H1 (cell line): ENCODE results near the gene RITA1. TPM values are rescaled to one million over a fixed set of nuclear protein-coding genes. Genes with fewer than 3 reads are reported as not detected.

Source experiments
- CTCF ChIA-PET: fragments of 300-600 bp; sonication (Branson Sonifier 250); formaldehyde crosslinking; loops from one replicate; lab custom pipeline; 2021; ENCODE audit not compliant: partially characterized antibody; lab: Charles Lee
- POLR2A ChIA-PET: fragments of 300-600 bp; sonication (Branson Sonifier 250); formaldehyde crosslinking; loops from one replicate; lab custom pipeline; 2021; ENCODE audit warnings: inconsistent platforms; ENCODE audit not compliant: partially characterized antibody; lab: Charles Lee
- DNase-seq, 2 experiments: peaks; one replicate each; pipeline versions ENCODE4 v3.0.0 to v3.0.0-alpha.2; 2010 to 2022; ENCODE audit warnings: low spot score in 2 of 2, low read depth in 1 of 2, mixed read lengths in 1 of 2
- FAIRE-seq: peaks from 2 replicates; lab custom pipeline; 2011; peaks lifted over from hg19 to GRCh38; lab: Jason Lieb, UNC
- H2AFZ ChIP-seq: 2 replicates; pipeline ENCODE4 v1.8.1; 2012; ENCODE audit warnings: low read length, inconsistent platforms
- H2AK5ac ChIP-seq: 2 replicates; pipeline ENCODE4 v1.6.1; 2013; ENCODE audit warnings: low read depth, low read length
- H2BK120ac ChIP-seq: replicated peaks from 2 replicates; pipeline ENCODE3; 2013; ENCODE audit warnings: low read depth, low read length, inconsistent platforms
- H2BK12ac ChIP-seq: 2 replicates; pipeline ENCODE4 v1.6.1; 2013; ENCODE audit warnings: low read depth, low read length
- H2BK15ac ChIP-seq: 2 replicates; pipeline ENCODE4 v1.6.1; 2013; ENCODE audit warnings: low read length
- H2BK20ac ChIP-seq: 2 replicates; pipeline ENCODE4 v1.6.1; 2013; ENCODE audit warnings: low read length
- H2BK5ac ChIP-seq: 2 replicates; pipeline ENCODE4 v1.6.1; 2013; ENCODE audit warnings: low read depth, low read length
- H3K14ac ChIP-seq: 2 replicates; pipeline ENCODE4 v1.6.1; 2013; ENCODE audit warnings: inconsistent platforms; ENCODE audit not compliant: insufficient read length
- H3K18ac ChIP-seq: 2 replicates; pipeline ENCODE4 v1.6.1; 2013; ENCODE audit warnings: low read length; ENCODE audit errors: extremely low read depth
- H3K23ac ChIP-seq: 2 replicates; pipeline ENCODE4 v1.6.1; 2013; ENCODE audit warnings: inconsistent platforms; ENCODE audit not compliant: insufficient read length
- H3K23me2 ChIP-seq: 2 replicates; pipeline ENCODE4 v1.6.1; 2013; ENCODE audit warnings: low read depth, low read length
- H3K27ac ChIP-seq: 2 replicates; pipeline ENCODE4 v1.6.1; 2011; ENCODE audit warnings: low read depth, low read length, inconsistent platforms
- H3K27me3 ChIP-seq, 4 experiments: replicated peaks in 1 of 4; 1 replicate in 1 of 4; 2 replicates in 3 of 4; pipeline versions ENCODE4 v1.6.1 to v1.8.1; 2011 to 2013; ENCODE audit warnings: low read length in 3 of 4, mild to moderate bottlenecking in 3 of 4, inconsistent platforms in 2 of 4, mixed read lengths in 2 of 4, moderate library complexity in 1 of 4; ENCODE audit not compliant: control insufficient read depth in 3 of 4, insufficient read depth in 3 of 4; ENCODE audit errors: extremely low read depth in 1 of 4
- H3K36me3 ChIP-seq, 4 experiments: 2 replicates each; pipeline versions ENCODE4 v1.6.1 to v1.8.1; 2011 to 2013; ENCODE audit warnings: mild to moderate bottlenecking in 4 of 4, low read length in 3 of 4, moderate library complexity in 2 of 4, control low read depth in 1 of 4, inconsistent platforms in 1 of 4; ENCODE audit not compliant: insufficient read depth in 4 of 4, control insufficient read depth in 2 of 4
- H3K4ac ChIP-seq: replicated peaks from 2 replicates; pipeline ENCODE3; 2013; ENCODE audit warnings: low read length, low read depth, mixed read lengths, inconsistent platforms; ENCODE audit not compliant: insufficient read length
- H3K4me1 ChIP-seq, 4 experiments: replicated peaks in 1 of 4; 1 replicate in 1 of 4; 2 replicates in 3 of 4; pipeline versions ENCODE4 v1.6.1 to v1.8.1; 2011 to 2013; ENCODE audit warnings: low read length in 3 of 4, inconsistent platforms in 2 of 4, mixed read lengths in 1 of 4; ENCODE audit not compliant: insufficient read depth in 4 of 4, control insufficient read depth in 3 of 4
- H3K4me2 ChIP-seq, 2 experiments: 2 replicates each; pipeline versions ENCODE4 v1.6.1 to v1.8.1; 2011 to 2013; ENCODE audit warnings: low read depth in 2 of 2, low read length in 2 of 2, control low read depth in 1 of 2, inconsistent platforms in 1 of 2, mild to moderate bottlenecking in 1 of 2; ENCODE audit not compliant: insufficient read depth in 1 of 2
- H3K4me3 ChIP-seq, 4 experiments: fragments of 200-600, 300-600 bp in 1 of 4; sonication (generic), shearing (Covaris generic), sonication (Bioruptor Twin) in 1 of 4; 2 replicates each; pipeline versions ENCODE4 v1.5.1 to v1.8.1; 2011 to 2016; ENCODE audit warnings: low read length in 4 of 4, low read depth in 3 of 4, control low read depth in 2 of 4, inconsistent platforms in 2 of 4, mild to moderate bottlenecking in 2 of 4, mixed read lengths in 1 of 4, moderate library complexity in 1 of 4; ENCODE audit not compliant: insufficient read depth in 2 of 4; ENCODE audit errors: extremely low read depth in 1 of 4
- H3K56ac ChIP-seq: replicated peaks from 2 replicates; pipeline ENCODE3; 2013; ENCODE audit warnings: low read depth, mild to moderate bottlenecking, mixed read lengths, low read length, inconsistent platforms; ENCODE audit not compliant: insufficient read length
- H3K79me1 ChIP-seq: 2 replicates; pipeline ENCODE4 v1.6.1; 2013; ENCODE audit warnings: low read depth, low read length, control low read depth
- H3K79me2 ChIP-seq, 2 experiments: 2 replicates each; pipeline versions ENCODE4 v1.6.1 to v1.8.1; 2012 to 2013; ENCODE audit warnings: low read length in 2 of 2, mild to moderate bottlenecking in 2 of 2, inconsistent platforms in 1 of 2; ENCODE audit not compliant: insufficient read depth in 2 of 2, control insufficient read depth in 1 of 2
- H3K9ac ChIP-seq, 4 experiments: replicated peaks in 1 of 4; 1 replicate in 1 of 4; 2 replicates in 3 of 4; pipeline versions ENCODE4 v1.6.1 to v1.8.1; 2011 to 2013; ENCODE audit warnings: low read depth in 3 of 4, low read length in 3 of 4, control low read depth in 2 of 4, mild to moderate bottlenecking in 2 of 4, moderate library complexity in 2 of 4, inconsistent platforms in 1 of 4; ENCODE audit errors: extremely low read depth in 1 of 4
- H3K9me3 ChIP-seq, 2 experiments: 2 replicates each; pipeline versions ENCODE4 v1.6.1 to v1.8.1; 2012 to 2013; ENCODE audit warnings: mild to moderate bottlenecking in 2 of 2, moderate library complexity in 2 of 2, control low read depth in 1 of 2, inconsistent platforms in 1 of 2, low read depth in 1 of 2, low read length in 1 of 2, mixed read lengths in 1 of 2; ENCODE audit not compliant: insufficient read depth in 2 of 2
- H4K20me1 ChIP-seq, 2 experiments: replicated peaks in 1 of 2; 2 replicates each; pipeline versions ENCODE3 to v1.8.1; 2011 to 2013; ENCODE audit warnings: inconsistent platforms in 2 of 2, low read length in 2 of 2, mild to moderate bottlenecking in 1 of 2; ENCODE audit not compliant: insufficient read depth in 2 of 2, control insufficient read depth in 1 of 2
- H4K5ac ChIP-seq: 2 replicates; pipeline ENCODE4 v1.6.1; 2013; ENCODE audit warnings: low read length, low read depth, mixed read lengths, inconsistent platforms; ENCODE audit not compliant: insufficient read length
- H4K8ac ChIP-seq: 2 replicates; pipeline ENCODE4 v1.8.0; 2013; ENCODE audit warnings: mild to moderate bottlenecking, moderate library complexity, low read length, inconsistent platforms; ENCODE audit not compliant: insufficient read depth; ENCODE audit errors: extremely low read depth
- H4K91ac ChIP-seq: replicated peaks from 2 replicates; pipeline ENCODE3; 2013; ENCODE audit warnings: low read length, mixed read lengths, inconsistent platforms; ENCODE audit not compliant: insufficient read length
- BACH1 ChIP-seq: IDR thresholded peaks from 2 replicates; pipeline ENCODE4 v1.6.1; 2012; ENCODE audit warnings: low read length, improper control_type of control experiment
- MAFK ChIP-seq: IDR thresholded peaks from 2 replicates; pipeline ENCODE4 v1.6.1; 2012; ENCODE audit warnings: low read depth, mild to moderate bottlenecking, improper control_type of control experiment, low read length
- WGBS, 2 experiments: shearing (Covaris generic) in 1 of 2; methylation state at CpG; one replicate each; pipeline versions ENCODE4 v1.1.6 to v1.1.7; 2013 to 2015; ENCODE audit warnings: low lambda C conversion rate in 2 of 2, mixed read lengths in 2 of 2, inconsistent platforms in 1 of 2, low coverage in 1 of 2, missing lambda C conversion rate in 1 of 2; ENCODE audit not compliant: insufficient replicate concordance in 2 of 2, insufficient coverage in 1 of 2, insufficient read length in 1 of 2; ENCODE audit errors: extremely low coverage in 1 of 2, missing lambda C conversion rate in 1 of 2; 5-methylcytosine and 5-hydroxymethylcytosine counted together
- polyA plus RNA-seq, 7 experiments: library from polyadenylated mRNA; depleted of rRNA in 3 of 7; stranded (reverse) in 5 of 7; unstranded in 2 of 7; fragments of >200 nt in 5 of 7; fragments of 200-250 nt in 2 of 7; gene quantifications; 1 replicate in 5 of 7; 2 replicates in 1 of 7; 4 replicates in 1 of 7; pipeline versions ENCODE4 v1.2.1 to v1.2.3, GENCODE V29; 2011 to 2013; ENCODE audit warnings: missing spikeins in 2 of 7, mixed read lengths in 2 of 7
- total RNA-seq: library from RNA; stranded (reverse); fragmentation: NEBNext Ultra II Directional; extraction: Animal tissue kit (Norgen Biotek cat#: 25700); gene quantifications from 2 replicates; pipeline ENCODE4 v1.2.1, GENCODE V29; 2021

RITA1 gene
- total and polyA plus RNA-seq, 2 of the 8 experiments (the other 6 are each of a cell fraction or from before 2014, with no cell fraction given): 24.1 to 25.8 TPM

DNA sequence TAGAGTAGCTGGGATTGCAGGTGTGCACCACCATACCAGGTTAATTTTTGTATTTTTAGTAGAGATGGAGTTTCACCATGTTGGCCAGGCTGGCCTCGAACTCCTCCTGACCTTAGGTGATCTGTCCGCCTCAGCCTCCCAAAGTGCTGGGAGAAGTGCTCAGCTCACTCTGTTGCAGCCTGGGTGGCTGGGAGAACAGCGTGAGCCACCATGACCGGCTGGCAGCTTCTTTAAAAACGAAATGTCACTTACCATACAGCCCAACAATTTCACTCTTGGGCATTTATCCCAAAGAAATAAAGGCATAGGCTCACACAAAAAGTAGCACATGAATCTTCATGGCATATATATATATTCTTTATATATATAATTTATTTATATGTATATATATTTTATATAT, 40.7 kb upstream of the RITA1 start:
- Histone ChIP-seq H3K79me1 (no peaks in the 10 kb centered on the region), H3K4me1 (peaks cover 1 to 12% (median 6%) of the 10 kb centered on the region in 4 experiments), H3K79me2 (no peaks in the 10 kb centered on the region), H3K56ac (no peak overlapping the region), H3K4ac (no peak overlapping the region), H2BK12ac (no peak overlapping the region), H3K14ac (no peak overlapping the region), H3K4me3 (no peak overlapping the region), H2BK5ac (no peak overlapping the region), H2AK5ac (no peak overlapping the region), H4K91ac (no peak overlapping the region), H3K23me2 (peaks cover 2% of the 10 kb centered on the region; the same call in 1 of the 2 replicates), H3K27me3 (no peaks in the 10 kb centered on the region), H3K23ac (no peak overlapping the region), H3K9me3 (no peaks in the 10 kb centered on the region), H2BK120ac (no peak overlapping the region), H2AFZ (no peak overlapping the region), H4K8ac (no peak overlapping the region), H4K5ac (no peak overlapping the region), H3K9ac (no peak overlapping the region), H3K27ac (no peak overlapping the region), H2BK15ac (no peak overlapping the region), H3K18ac (no peak overlapping the region), H2BK20ac (no peak overlapping the region), H3K36me3 (no peaks in the 10 kb centered on the region), H3K4me2 (no peak overlapping the region), H4K20me1 (no peaks in the 10 kb centered on the region)
- ChIA-PET CTCF (interaction anchor here (0.9 to 2.6 kb wide), 3 partner anchors 9 to 46 kb away, joined by 3 to 12 read pairs (median 3); partner anchors contain the start of gene RASAL1), POLR2A (interaction anchor here (1.7 to 2.1 kb wide), 2 partner anchors 10 kb away, joined by 7 to 8 read pairs; partner anchors contain the start of gene RASAL1)
- FAIRE-seq (no peak), DNase-seq (no peak)
- TF ChIP-seq BACH1 (no peak), MAFK (no peak)
- WGBS, 2 experiments: 86% methylated on average over 5 of the region's 5 CpGs; no CpG with 5 or more reads in 1 of the 2 experiments
